ENCODE data around the gene CNTN1. TPM values are rescaled to one million over a fixed set of nuclear protein-coding genes. Genes with fewer than 3 reads are reported as not detected.

CNTN1 gene
- total and polyA plus RNA-seq, 2 donors (not counting 1 experiment from before 2014, with no cell fraction given): not detected

DNA sequence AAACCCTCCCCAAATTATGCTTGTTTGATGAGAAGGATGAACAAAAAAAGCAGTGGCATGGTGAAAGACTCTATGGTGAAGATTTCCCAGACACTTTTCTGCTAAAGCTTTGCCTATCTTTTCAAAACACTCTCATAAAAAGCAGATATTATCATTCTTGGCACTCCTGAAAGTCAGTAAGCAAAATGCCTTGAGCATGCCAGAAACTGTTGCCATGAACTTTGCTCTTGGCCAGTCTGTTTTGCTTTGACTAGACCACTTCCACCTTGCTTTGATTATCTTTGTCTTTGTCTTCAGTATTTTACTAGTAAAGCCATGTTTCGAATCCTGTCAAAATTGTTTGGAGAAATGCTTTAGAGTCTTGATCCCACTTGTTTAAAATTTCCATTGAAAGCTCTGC lies 110.4 kb downstream of the CNTN1 start:
- Histone ChIP-seq H3K4me1 (ENCODE audit: control insufficient read depth in 2 of 2, insufficient read depth in 2 of 2, low read length in 2 of 2) (no peaks in the 10 kb centered on the region), H3K27ac (ENCODE audit: low read length in 2 of 2) (no peak overlapping the region), H3K36me3 (replicated peaks in 1 of 2; ENCODE audit: control extremely low read depth in 1 of 2, control insufficient read depth in 1 of 2, extremely low read depth in 1 of 2, insufficient read depth in 2 of 2, low read length in 1 of 2) (no peaks in the 10 kb centered on the region), H3K79me2 (ENCODE audit: control insufficient read depth, insufficient read depth, low read length) (no peaks in the 10 kb centered on the region), H4K20me1 (ENCODE audit: control insufficient read depth, insufficient read depth, low read length, poor library complexity, severe bottlenecking) (no peaks in the 10 kb centered on the region), H2AFZ (ENCODE audit: insufficient read depth, low read depth, low read length, poor library complexity, severe bottlenecking) (no peak overlapping the region), H3K27me3 (replicated peaks in 1 of 4; ENCODE audit: control extremely low read depth in 1 of 4, control insufficient read depth in 3 of 4, insufficient read depth in 4 of 4, low read length in 3 of 4) (no peaks in the 10 kb centered on the region), H3K4me3 (ENCODE audit: control extremely low read depth in 1 of 5, extremely low read depth in 1 of 5, insufficient read depth in 1 of 5, low read depth in 2 of 5, low read length in 4 of 5) (no peak overlapping the region), H3K9ac (ENCODE audit: low read length) (no peak overlapping the region), H3K9me3 (ENCODE audit: control extremely low read depth in 1 of 3, control insufficient read depth in 2 of 3, insufficient read depth in 1 of 3, low read length in 2 of 3) (no peaks in the 10 kb centered on the region), H3K4me2 (replicated peaks; ENCODE audit: low read depth, low read length, poor library complexity, severe bottlenecking) (no peak overlapping the region)
- DNase-seq (no peak), ATAC-seq (ENCODE audit: low read depth) (no peak)
- Mint-ChIP-seq H3K4me1 (no peaks in the 10 kb centered on the region), H3K4me3 (no peak overlapping the region), H3K27me3 (no peaks in the 10 kb centered on the region), H3K9me3 (ENCODE audit: insufficient read depth) (no peaks in the 10 kb centered on the region), H3K27ac (no peak overlapping the region)
- POLR2A ChIA-PET: no interaction called here
- CTCF ChIA-PET: no interaction called here
- intact Hi-C loops (cut with micrococcal nuclease): no loop called here
- no CpG with 5 or more reads among the region's 1 CpG for WGBS (ENCODE audit: insufficient coverage)
- TF ChIP-seq, protein P1, sequence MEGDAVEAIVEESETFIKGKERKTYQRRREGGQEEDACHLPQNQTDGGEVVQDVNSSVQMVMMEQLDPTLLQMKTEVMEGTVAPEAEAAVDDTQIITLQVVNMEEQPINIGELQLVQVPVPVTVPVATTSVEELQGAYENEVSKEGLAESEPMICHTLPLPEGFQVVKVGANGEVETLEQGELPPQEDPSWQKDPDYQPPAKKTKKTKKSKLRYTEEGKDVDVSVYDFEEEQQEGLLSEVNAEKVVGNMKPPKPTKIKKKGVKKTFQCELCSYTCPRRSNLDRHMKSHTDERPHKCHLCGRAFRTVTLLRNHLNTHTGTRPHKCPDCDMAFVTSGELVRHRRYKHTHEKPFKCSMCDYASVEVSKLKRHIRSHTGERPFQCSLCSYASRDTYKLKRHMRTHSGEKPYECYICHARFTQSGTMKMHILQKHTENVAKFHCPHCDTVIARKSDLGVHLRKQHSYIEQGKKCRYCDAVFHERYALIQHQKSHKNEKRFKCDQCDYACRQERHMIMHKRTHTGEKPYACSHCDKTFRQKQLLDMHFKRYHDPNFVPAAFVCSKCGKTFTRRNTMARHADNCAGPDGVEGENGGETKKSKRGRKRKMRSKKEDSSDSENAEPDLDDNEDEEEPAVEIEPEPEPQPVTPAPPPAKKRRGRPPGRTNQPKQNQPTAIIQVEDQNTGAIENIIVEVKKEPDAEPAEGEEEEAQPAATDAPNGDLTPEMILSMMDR (IDR thresholded peaks at IDR 0.05): no peak
- TF ChIP-seq EZH2 (IDR thresholded peaks at IDR 0.05; ENCODE audit: borderline replicate concordance, insufficient read depth, low read depth, low read length, poor library complexity, severe bottlenecking): no peak

- Mint-ChIP-seq H3K27me3 (no peaks in the 10 kb centered on the region), H3K4me3 (no peak overlapping the region), H3K4me1 (no peaks in the 10 kb centered on the region), H3K9me3 (ENCODE audit: insufficient read depth) (peaks cover 3% of the 10 kb centered on the region), H3K27ac (no peak overlapping the region)
- DNase-seq (no peak), ATAC-seq (ENCODE audit: low read depth) (no peak)
- no peak overlapping the region for H3K9ac ChIP-seq (ENCODE audit: low read length)
- H3K36me3 ChIP-seq (replicated peaks in 1 of 2; ENCODE audit: control extremely low read depth in 1 of 2, control insufficient read depth in 1 of 2, extremely low read depth in 1 of 2, insufficient read depth in 2 of 2, low read length in 1 of 2): no peaks in the 10 kb centered on the region
- no peak overlapping the region for H3K27ac ChIP-seq (ENCODE audit: low read length in 2 of 2)
- no peaks in the 10 kb centered on the region for H4K20me1 ChIP-seq (ENCODE audit: control insufficient read depth, insufficient read depth, low read length, poor library complexity, severe bottlenecking)
- H3K9me3 ChIP-seq (ENCODE audit: control extremely low read depth in 1 of 3, control insufficient read depth in 2 of 3, insufficient read depth in 1 of 3, low read length in 2 of 3): peaks cover 0 to 9% (median 0%) of the 10 kb centered on the region in 3 donors
- no peaks in the 10 kb centered on the region for H3K4me1 ChIP-seq (ENCODE audit: control insufficient read depth in 2 of 2, insufficient read depth in 2 of 2, low read length in 2 of 2)
- H3K4me2 ChIP-seq (replicated peaks; ENCODE audit: low read depth, low read length, poor library complexity, severe bottlenecking): no peak overlapping the region
- POLR2A ChIA-PET: no interaction called here
- H3K79me2 ChIP-seq (ENCODE audit: control insufficient read depth, insufficient read depth, low read length): no peaks in the 10 kb centered on the region
- WGBS (ENCODE audit: insufficient coverage): 84% methylated on average over 7 of the region's 12 CpGs
- TF ChIP-seq EZH2 (IDR thresholded peaks at IDR 0.05; ENCODE audit: borderline replicate concordance, insufficient read depth, low read depth, low read length, poor library complexity, severe bottlenecking): no peak
- TF ChIP-seq, protein P1 (IDR thresholded peaks at IDR 0.05): no peak
- H3K4me3 ChIP-seq (ENCODE audit: control extremely low read depth in 1 of 5, extremely low read depth in 1 of 5, insufficient read depth in 1 of 5, low read depth in 2 of 5, low read length in 4 of 5): no peak overlapping the region
- H2AFZ ChIP-seq (ENCODE audit: insufficient read depth, low read depth, low read length, poor library complexity, severe bottlenecking): no peak overlapping the region
- H3K27me3 ChIP-seq (replicated peaks in 1 of 4; ENCODE audit: control extremely low read depth in 1 of 4, control insufficient read depth in 3 of 4, insufficient read depth in 4 of 4, low read length in 3 of 4): no peaks in the 10 kb centered on the region
- CTCF ChIA-PET: no interaction called here
- intact Hi-C loops (cut with micrococcal nuclease): no loop called here
These were observed 127.3 kb downstream of the CNTN1 start for GRCh38 chr12:40819436-40820108.
